Inflammatory macrophage treated with lipopolysaccharide for 1 hour (primary cell): ENCODE data around the gene ZNRF1.
A peak's percentile ranks its signal among the peaks of the same experiment; 100 is the strongest.
"Not testable (repeated sequence)": the region's sequence is repeated elsewhere in the genome, so short reads cannot be mapped to it uniquely, and the experiment has no call there.

ENCODE experiments used
- DNase-seq, 2 donors: peaks; one replicate each; pipeline ENCODE4 v3.0.0-alpha.2; 2020 to 2022

Gene ZNRF1

GRCh38 chr16:75081179-75081859 lies 82.5 kb downstream of the ZNRF1 start:
- DNase-seq: no peak

GRCh38 chr16:75083813-75084212 lies 85.0 kb downstream of the ZNRF1 start:
- DNase-seq: no peak

GRCh38 chr16:75085556-75085955 lies 86.7 kb downstream of the ZNRF1 start:
- no peak for DNase-seq

GRCh38 chr16:75086281-75086680 lies 87.5 kb downstream of the ZNRF1 start:
- no peak for DNase-seq

- no peak for DNase-seq
Observed at GRCh38 chr16:75086688-75087374, 88.0 kb downstream of the ZNRF1 start.

GRCh38 chr16:75087375-75087979 lies 88.7 kb downstream of the ZNRF1 start:
- DNase-seq: no peak

- no peak for DNase-seq
Observed at GRCh38 chr16:75088216-75088615, 89.4 kb downstream of the ZNRF1 start.

- DNase-seq: no peak
Observed at GRCh38 chr16:75088934-75089333, 90.1 kb downstream of the ZNRF1 start.

GRCh38 chr16:75089486-75090202 lies 90.8 kb downstream of the ZNRF1 start:
- no peak for DNase-seq

GRCh38 chr16:75090899-75091298 lies 92.1 kb downstream of the ZNRF1 start:
- DNase-seq: not testable (repeated sequence)

- DNase-seq: not testable (repeated sequence)
Observed at GRCh38 chr16:75091619-75092018, 92.8 kb downstream of the ZNRF1 start.

GRCh38 chr16:75092777-75093176 lies 94.0 kb downstream of the ZNRF1 start:
- no peak for DNase-seq

GRCh38 chr16:75093598-75094540 lies 95.0 kb downstream of the ZNRF1 start:
- DNase-seq: no peak

GRCh38 chr16:75095204-75095621 lies 96.4 kb downstream of the ZNRF1 start:
- no peak for DNase-seq

GRCh38 chr16:75096656-75097055 lies 97.8 kb downstream of the ZNRF1 start:
- DNase-seq: no peak

GRCh38 chr16:75097191-75097761 lies 98.5 kb downstream of the ZNRF1 start:
- no peak for DNase-seq

- DNase-seq: no peak
Observed at GRCh38 chr16:75097941-75098901, 99.4 kb downstream of the ZNRF1 start.

GRCh38 chr16:75099075-75099667 lies 100.3 kb downstream of the ZNRF1 start:
- no peak for DNase-seq

GRCh38 chr16:75099738-75100602 lies 101.1 kb downstream of the ZNRF1 start:
- peak; percentile 68 to 80 for DNase-seq
